ENCODE results near the gene METTL8. TPM values are rescaled to one million over a fixed set of nuclear protein-coding genes. Genes with fewer than 3 reads are reported as not detected.

Gene METTL8, protein sequence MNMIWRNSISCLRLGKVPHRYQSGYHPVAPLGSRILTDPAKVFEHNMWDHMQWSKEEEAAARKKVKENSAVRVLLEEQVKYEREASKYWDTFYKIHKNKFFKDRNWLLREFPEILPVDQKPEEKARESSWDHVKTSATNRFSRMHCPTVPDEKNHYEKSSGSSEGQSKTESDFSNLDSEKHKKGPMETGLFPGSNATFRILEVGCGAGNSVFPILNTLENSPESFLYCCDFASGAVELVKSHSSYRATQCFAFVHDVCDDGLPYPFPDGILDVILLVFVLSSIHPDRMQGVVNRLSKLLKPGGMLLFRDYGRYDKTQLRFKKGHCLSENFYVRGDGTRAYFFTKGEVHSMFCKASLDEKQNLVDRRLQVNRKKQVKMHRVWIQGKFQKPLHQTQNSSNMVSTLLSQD
- 10 to 100 TPM; 30.1 to 38.6 (median 30.8) TPM for total RNA-seq

DNA sequence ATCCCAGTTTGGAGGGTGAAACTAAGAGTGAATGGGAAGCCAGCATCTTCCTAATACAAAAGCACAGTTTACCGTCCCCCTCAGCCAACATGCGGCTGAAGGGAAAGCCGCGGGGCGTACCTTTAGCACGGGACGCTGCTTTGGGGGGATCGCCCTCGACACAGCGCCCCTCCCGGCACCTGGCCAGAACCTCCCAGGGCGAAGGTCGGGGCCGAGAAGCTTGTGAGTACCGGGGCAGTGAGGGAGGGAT is at the start of gene METTL8:
TSS of gene METTL8 (minus strand) at position 228 of the 250 bp plus-strand sequence. CDS start 41,805 bp downstream, outside the sequence.
- DNase-seq (no peak), ATAC-seq (no peak)
- H3K27me3 Mint-ChIP-seq (ENCODE audit: low read depth) = no peaks in the 10 kb centered on the region
- peak within 1 kb of the TSS; percentile 94 for H3K4me3 Mint-ChIP-seq
- peaks cover 4% of the 10 kb centered on the region for H3K9me3 Mint-ChIP-seq
- peaks cover 22% of the 10 kb centered on the region for H3K36me3 Mint-ChIP-seq (ENCODE audit: insufficient read depth)
- H3K4me1 Mint-ChIP-seq (ENCODE audit: low read depth) = peaks cover 47% of the 10 kb centered on the region

DNA sequence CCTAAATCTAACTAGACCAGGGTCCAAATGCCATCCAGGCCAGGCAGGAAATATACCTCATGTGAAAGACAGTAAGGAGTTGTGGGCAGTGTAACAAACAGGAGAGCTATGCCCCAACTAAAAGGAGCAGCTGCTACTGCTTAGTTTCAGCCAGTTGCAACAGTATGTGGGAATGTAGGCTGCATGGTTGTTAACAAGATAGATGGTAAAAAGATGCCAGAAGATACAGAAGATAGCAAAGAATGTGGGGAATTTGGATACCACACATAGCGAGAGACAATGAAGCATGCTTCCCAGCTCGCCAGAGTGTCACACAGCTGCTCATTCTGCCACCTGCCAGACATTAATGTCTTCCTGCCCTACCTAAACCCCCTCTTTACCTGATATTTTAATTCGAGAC is 49.1 kb upstream of the METTL8 start:
- Mint-ChIP-seq H3K9me3 (no peaks in the 10 kb centered on the region), H3K4me3 (no peak overlapping the region), H3K36me3 (ENCODE audit: insufficient read depth) (peaks cover 49% of the 10 kb centered on the region), H3K4me1 (ENCODE audit: low read depth) (peaks cover 10% of the 10 kb centered on the region), H3K27me3 (ENCODE audit: low read depth) (no peaks in the 10 kb centered on the region)
- DNase-seq = no peak
- ATAC-seq = no peak

DNA sequence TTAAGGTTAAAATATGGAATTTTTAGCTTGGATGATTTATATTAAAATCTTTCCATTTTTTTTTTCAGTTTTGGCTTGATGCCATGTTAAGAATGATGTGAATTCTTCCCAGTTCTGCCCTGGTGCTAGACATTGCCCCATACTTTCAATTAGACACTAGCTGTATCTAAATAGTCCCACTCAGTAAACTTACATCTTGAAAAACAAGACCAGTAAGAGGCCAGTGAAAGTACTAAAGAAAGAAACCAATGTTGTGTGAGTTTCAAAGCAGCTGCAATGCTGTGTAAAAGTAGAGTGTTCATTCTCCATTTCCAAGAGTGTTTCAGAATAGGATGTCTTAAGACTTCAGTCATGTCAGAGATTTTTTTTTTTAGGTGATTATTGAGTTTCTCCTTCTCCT is 48.5 kb upstream of the METTL8 start:
- H3K27me3 Mint-ChIP-seq (ENCODE audit: low read depth) = no peaks in the 10 kb centered on the region
- no peak for ATAC-seq
- H3K36me3 Mint-ChIP-seq (ENCODE audit: insufficient read depth) = peaks cover 49% of the 10 kb centered on the region
- DNase-seq = no peak
- no peak overlapping the region for H3K4me3 Mint-ChIP-seq
- peaks cover 10% of the 10 kb centered on the region for H3K4me1 Mint-ChIP-seq (ENCODE audit: low read depth)
- H3K9me3 Mint-ChIP-seq = no peaks in the 10 kb centered on the region

- Mint-ChIP-seq H3K36me3 (ENCODE audit: insufficient read depth) (peaks cover 44% of the 10 kb centered on the region), H3K4me3 (no peak overlapping the region), H3K27me3 (ENCODE audit: low read depth) (no peaks in the 10 kb centered on the region), H3K4me1 (ENCODE audit: low read depth) (peaks cover 10% of the 10 kb centered on the region), H3K9me3 (no peaks in the 10 kb centered on the region)
- DNase-seq (no peak), ATAC-seq (no peak)
Observed at GRCh38 chr2:171480908-171481307, 47.1 kb upstream of the METTL8 start.

- no peaks in the 10 kb centered on the region for H3K4me1 Mint-ChIP-seq (ENCODE audit: low read depth)
- no peak for DNase-seq
- H3K9me3 Mint-ChIP-seq = no peaks in the 10 kb centered on the region
- H3K36me3 Mint-ChIP-seq (ENCODE audit: insufficient read depth) = peaks cover 44% of the 10 kb centered on the region
- no peak for ATAC-seq
- H3K4me3 Mint-ChIP-seq = no peak overlapping the region
- no peaks in the 10 kb centered on the region for H3K27me3 Mint-ChIP-seq (ENCODE audit: low read depth)
Observed at GRCh38 chr2:171479154-171479814, 45.5 kb upstream of the METTL8 start.

DNA sequence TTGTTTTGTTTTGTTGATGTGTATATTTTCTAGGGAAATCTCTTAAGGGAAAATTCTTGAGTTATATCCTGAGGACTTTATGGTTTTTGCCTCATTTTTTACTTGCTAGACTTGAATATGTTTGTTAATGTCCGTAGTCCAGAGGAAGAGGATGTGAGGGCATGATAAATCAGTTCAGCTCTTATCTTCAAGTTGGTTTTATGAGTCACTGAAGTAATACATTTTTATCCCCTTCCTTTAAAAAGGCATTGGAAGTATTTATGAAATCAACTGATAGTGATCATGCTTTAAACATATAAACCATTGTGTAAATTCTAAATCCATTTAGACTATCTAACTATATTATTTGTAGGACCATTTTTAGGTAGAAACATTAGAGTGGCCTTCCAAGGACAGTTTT is 44.6 kb upstream of the METTL8 start:
- ATAC-seq (no peak), DNase-seq (no peak)
- Mint-ChIP-seq H3K4me1 (ENCODE audit: low read depth) (no peaks in the 10 kb centered on the region), H3K27me3 (ENCODE audit: low read depth) (no peaks in the 10 kb centered on the region), H3K4me3 (no peak overlapping the region), H3K36me3 (ENCODE audit: insufficient read depth) (peaks cover 47% of the 10 kb centered on the region), H3K9me3 (no peaks in the 10 kb centered on the region)

GRCh38 chr2:171475979-171476378 is 42.2 kb upstream of the METTL8 start:
- Mint-ChIP-seq H3K27me3 (ENCODE audit: low read depth) (no peaks in the 10 kb centered on the region), H3K36me3 (ENCODE audit: insufficient read depth) (peaks cover 39% of the 10 kb centered on the region), H3K4me3 (no peak overlapping the region), H3K4me1 (ENCODE audit: low read depth) (no peaks in the 10 kb centered on the region), H3K9me3 (no peaks in the 10 kb centered on the region)
- no peak for ATAC-seq
- no peak for DNase-seq

DNA sequence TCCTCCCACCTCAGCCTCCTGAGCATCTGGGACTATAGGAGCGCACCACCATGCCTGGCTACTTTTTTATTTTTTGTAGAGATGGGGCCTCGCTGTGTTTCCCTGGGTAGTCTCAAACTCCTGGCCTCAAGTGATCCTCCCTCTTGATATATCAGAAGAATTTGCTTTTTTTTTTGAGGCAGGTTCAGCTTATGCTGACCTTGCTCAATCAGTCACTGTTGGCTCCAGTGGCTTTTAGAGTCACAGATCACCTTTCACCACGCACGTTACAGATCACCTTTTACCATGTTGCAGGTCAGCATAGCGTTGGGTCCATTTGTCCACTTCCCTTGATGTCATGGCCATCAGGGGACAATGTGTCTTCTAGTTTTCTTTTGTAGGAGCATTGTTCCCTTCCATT is 36.3 kb upstream of the METTL8 start:
- Mint-ChIP-seq H3K27me3 (ENCODE audit: low read depth) (no peaks in the 10 kb centered on the region), H3K36me3 (ENCODE audit: insufficient read depth) (peaks cover 44% of the 10 kb centered on the region), H3K4me3 (no peak overlapping the region), H3K4me1 (ENCODE audit: low read depth) (no peaks in the 10 kb centered on the region), H3K9me3 (no peaks in the 10 kb centered on the region)
- no peak for ATAC-seq
- no peak for DNase-seq

DNA sequence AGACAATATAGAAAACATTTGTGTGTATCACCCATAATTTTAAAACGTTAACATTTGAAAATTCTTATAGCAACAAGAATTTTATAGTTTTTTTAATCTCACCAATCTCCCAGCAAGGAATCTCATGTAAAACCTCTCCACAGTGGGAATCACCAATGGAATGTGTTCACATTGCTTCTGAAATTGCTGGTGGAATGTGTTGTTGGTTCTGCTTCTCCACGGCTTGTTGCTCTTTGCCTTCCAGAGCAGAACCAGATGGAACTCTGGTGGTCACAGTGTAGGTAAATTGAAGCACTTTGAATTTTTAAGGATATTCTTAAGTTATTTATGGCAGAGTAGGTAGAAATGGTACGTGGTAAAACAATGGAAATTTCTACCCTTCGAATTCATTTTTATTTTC is 35.4 kb upstream of the METTL8 start:
- Mint-ChIP-seq H3K4me3 (no peak overlapping the region), H3K27me3 (ENCODE audit: low read depth) (no peaks in the 10 kb centered on the region), H3K9me3 (no peaks in the 10 kb centered on the region), H3K4me1 (ENCODE audit: low read depth) (no peaks in the 10 kb centered on the region), H3K36me3 (ENCODE audit: insufficient read depth) (peaks cover 39% of the 10 kb centered on the region)
- DNase-seq (no peak), ATAC-seq (no peak)

GRCh38 chr2:171460537-171460936 is 26.7 kb upstream of the METTL8 start:
- H3K36me3 Mint-ChIP-seq (ENCODE audit: insufficient read depth) = peaks cover 39% of the 10 kb centered on the region
- DNase-seq (no peak), ATAC-seq (no peak)
- H3K4me3 Mint-ChIP-seq = no peak overlapping the region
- H3K9me3 Mint-ChIP-seq = no peaks in the 10 kb centered on the region
- peaks cover 5% of the 10 kb centered on the region for H3K4me1 Mint-ChIP-seq (ENCODE audit: low read depth)
- no peaks in the 10 kb centered on the region for H3K27me3 Mint-ChIP-seq (ENCODE audit: low read depth)

DNA sequence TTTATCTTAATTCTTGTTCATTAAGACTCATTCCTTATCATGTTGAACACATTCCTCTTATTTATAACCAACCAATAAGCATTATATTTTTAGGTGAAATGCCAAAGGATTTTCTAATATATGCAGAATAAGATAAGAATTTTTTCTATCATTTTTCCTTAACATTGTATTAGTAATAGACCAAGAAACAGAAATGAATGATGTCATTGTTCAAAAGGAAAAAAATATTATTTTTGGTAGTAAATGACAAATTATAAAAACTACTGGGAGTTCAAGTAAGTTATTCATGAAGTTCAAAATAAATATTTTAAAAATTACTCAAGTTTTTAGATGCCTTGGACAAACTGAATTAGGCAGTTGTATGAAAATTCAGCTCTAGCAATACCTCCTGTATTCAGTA is 25.7 kb upstream of the METTL8 start:
- DNase-seq = no peak
- Mint-ChIP-seq H3K9me3 (no peaks in the 10 kb centered on the region), H3K27me3 (ENCODE audit: low read depth) (no peaks in the 10 kb centered on the region), H3K4me1 (ENCODE audit: low read depth) (peaks cover 7% of the 10 kb centered on the region), H3K36me3 (ENCODE audit: insufficient read depth) (peaks cover 45% of the 10 kb centered on the region), H3K4me3 (no peak overlapping the region)
- ATAC-seq = no peak

- H3K4me1 Mint-ChIP-seq (ENCODE audit: low read depth) = peaks cover 7% of the 10 kb centered on the region
- no peaks in the 10 kb centered on the region for H3K9me3 Mint-ChIP-seq
- H3K27me3 Mint-ChIP-seq (ENCODE audit: low read depth) = no peaks in the 10 kb centered on the region
- H3K4me3 Mint-ChIP-seq = no peak overlapping the region
- DNase-seq = no peak
- ATAC-seq = no peak
- peaks cover 50% of the 10 kb centered on the region for H3K36me3 Mint-ChIP-seq (ENCODE audit: insufficient read depth)
Observed at GRCh38 chr2:171452773-171453172, 19.0 kb upstream of the METTL8 start.

DNA sequence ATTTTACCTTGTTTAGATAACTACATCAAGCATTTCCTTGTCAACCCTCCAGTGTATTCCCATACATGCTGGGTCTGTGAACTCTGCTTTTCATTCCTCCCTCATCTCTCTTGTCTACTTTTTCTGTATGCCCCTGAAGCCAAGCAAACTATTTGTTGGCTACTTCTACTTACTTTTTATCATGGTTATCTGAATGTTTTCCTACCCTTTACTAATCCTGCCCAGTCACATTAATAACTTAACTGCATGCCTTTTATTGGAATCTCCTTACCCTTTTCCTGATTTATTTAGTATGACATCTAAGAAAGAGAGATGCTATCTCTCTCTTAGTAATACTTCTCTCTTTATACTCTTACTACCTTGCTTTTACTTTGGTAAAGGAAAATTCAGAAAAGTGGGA is 17.3 kb upstream of the METTL8 start:
- ATAC-seq (no peak), DNase-seq (no peak)
- Mint-ChIP-seq H3K4me3 (no peak overlapping the region), H3K36me3 (ENCODE audit: insufficient read depth) (peaks cover 41% of the 10 kb centered on the region), H3K4me1 (ENCODE audit: low read depth) (peaks cover 5% of the 10 kb centered on the region), H3K27me3 (ENCODE audit: low read depth) (no peaks in the 10 kb centered on the region), H3K9me3 (no peaks in the 10 kb centered on the region)

DNA sequence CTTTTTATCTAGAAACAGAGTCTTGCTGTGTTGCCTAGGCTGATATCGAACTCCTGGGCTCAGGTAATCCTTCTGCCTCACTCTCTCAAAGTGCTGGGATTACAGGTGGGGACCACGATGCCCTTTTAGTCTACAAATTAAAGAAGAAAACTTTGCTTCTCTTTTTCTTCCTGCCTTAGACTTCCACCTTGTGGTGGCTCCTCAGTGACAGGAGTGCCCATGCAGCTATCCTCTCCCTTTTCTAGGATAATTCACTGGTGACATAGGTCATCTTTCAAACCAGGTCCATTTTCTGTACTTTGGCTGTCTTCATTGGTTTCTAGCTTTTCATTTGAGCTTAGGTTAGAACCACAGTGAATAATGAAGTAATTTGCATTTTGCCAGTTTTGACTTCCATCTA is 13.9 kb upstream of the METTL8 start:
- Mint-ChIP-seq H3K9me3 (no peaks in the 10 kb centered on the region), H3K4me1 (ENCODE audit: low read depth) (no peaks in the 10 kb centered on the region), H3K4me3 (no peak overlapping the region), H3K27me3 (ENCODE audit: low read depth) (no peaks in the 10 kb centered on the region), H3K36me3 (ENCODE audit: insufficient read depth) (peaks cover 28% of the 10 kb centered on the region)
- ATAC-seq (no peak), DNase-seq (no peak)

- no peaks in the 10 kb centered on the region for H3K9me3 Mint-ChIP-seq
- peaks cover 39% of the 10 kb centered on the region for H3K36me3 Mint-ChIP-seq (ENCODE audit: insufficient read depth)
- ATAC-seq = no peak
Observed at GRCh38 chr2:171441470-171441869, 7.7 kb upstream of the METTL8 start.

More at GRCh38 chr2:171441470-171441869, 7.7 kb upstream of the METTL8 start:
- no peak for DNase-seq
- H3K4me1 Mint-ChIP-seq (ENCODE audit: low read depth) = peaks cover 12% of the 10 kb centered on the region
- H3K27me3 Mint-ChIP-seq (ENCODE audit: low read depth) = no peaks in the 10 kb centered on the region
- H3K4me3 Mint-ChIP-seq = no peak overlapping the region

Measured in activated T-cell treated with anti-CD3 and anti-CD28 coated beads, Interleukin-2, amount 50 U/mL, for 4 hours (primary cell).